ENCODE measurements around the gene KIF1C.

KIF1C gene

DNA sequence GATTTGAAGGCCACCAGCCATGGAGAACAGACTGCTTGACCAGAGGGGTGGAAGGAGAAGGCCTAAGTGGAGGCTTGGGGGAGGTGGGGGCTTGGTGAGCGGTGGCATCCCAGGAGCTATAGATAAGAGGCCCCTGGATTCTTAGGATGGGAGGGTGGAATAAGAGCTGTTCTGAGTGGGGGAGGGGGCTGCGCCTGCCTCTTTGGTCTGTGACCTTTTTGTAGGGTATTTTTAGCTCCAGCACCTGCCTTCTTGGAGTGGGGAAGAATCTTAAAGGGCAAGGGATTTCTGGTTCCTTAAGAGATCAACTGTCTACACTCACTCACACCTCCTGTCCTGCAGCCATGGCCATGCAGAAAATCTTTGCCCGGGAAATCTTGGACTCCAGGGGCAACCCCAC lies 46.3 kb upstream of the KIF1C start:
- Histone ChIP-seq H3K27ac (no peak overlapping the region), H3K4me3 (no peak overlapping the region)
- DNase-seq (ENCODE audit: low spot score) = no peak
- TF ChIP-seq, protein P1, sequence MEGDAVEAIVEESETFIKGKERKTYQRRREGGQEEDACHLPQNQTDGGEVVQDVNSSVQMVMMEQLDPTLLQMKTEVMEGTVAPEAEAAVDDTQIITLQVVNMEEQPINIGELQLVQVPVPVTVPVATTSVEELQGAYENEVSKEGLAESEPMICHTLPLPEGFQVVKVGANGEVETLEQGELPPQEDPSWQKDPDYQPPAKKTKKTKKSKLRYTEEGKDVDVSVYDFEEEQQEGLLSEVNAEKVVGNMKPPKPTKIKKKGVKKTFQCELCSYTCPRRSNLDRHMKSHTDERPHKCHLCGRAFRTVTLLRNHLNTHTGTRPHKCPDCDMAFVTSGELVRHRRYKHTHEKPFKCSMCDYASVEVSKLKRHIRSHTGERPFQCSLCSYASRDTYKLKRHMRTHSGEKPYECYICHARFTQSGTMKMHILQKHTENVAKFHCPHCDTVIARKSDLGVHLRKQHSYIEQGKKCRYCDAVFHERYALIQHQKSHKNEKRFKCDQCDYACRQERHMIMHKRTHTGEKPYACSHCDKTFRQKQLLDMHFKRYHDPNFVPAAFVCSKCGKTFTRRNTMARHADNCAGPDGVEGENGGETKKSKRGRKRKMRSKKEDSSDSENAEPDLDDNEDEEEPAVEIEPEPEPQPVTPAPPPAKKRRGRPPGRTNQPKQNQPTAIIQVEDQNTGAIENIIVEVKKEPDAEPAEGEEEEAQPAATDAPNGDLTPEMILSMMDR (IDR thresholded peaks at IDR 0.05) = no peak

DNA sequence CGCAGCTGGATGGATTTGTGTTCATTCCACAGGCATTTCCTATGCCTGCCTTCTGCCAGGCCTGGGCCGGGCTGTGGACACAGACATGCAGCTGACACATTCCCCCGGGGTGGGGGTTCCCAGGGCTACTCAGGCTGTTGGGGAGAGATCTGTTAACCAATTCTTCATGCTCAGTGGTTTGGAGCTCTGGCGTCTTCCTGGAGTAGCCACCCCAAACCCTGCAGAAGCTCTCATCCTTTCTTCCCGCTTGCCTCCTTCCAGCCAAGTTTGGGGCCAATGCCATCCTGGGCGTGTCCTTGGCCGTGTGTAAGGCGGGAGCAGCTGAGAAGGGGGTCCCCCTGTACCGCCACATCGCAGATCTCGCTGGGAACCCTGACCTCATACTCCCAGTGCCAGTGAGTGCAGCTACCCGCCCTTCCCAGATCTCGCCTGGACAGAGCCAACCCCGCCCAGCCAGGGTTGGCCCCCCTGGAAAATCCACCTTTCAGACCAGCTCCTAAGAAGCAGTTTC lies 44.2 kb upstream of the KIF1C start:
- H3K27ac ChIP-seq = peak overlapping the region; percentile 10 to 80

DNA sequence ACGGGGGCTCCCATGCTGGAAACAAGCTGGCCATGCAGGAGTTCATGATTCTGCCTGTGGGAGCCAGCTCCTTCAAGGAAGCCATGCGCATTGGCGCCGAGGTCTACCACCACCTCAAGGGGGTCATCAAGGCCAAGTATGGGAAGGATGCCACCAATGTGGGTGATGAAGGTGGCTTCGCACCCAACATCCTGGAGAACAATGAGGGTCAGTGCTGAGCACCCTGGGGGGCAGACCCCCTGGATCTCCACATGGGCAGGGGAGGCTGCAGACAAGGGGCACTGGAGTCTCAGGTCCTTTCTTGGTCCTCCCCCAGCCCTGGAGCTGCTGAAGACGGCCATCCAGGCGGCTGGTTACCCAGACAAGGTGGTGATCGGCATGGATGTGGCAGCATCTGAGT lies 42.7 kb upstream of the KIF1C start:
- TF ChIP-seq, protein P1 (IDR thresholded peaks at IDR 0.05) = no peak
- Histone ChIP-seq H3K27ac (no peak overlapping the region), H3K4me3 (no peak overlapping the region)
- no peak for DNase-seq (ENCODE audit: low spot score)

More for the DNA sequence above, 44.2 kb upstream of the KIF1C start:
- TF ChIP-seq, protein P1 (IDR thresholded peaks at IDR 0.05) = no peak
- H3K4me3 ChIP-seq = no peak overlapping the region
- DNase-seq (ENCODE audit: low spot score) = no peak

DNA sequence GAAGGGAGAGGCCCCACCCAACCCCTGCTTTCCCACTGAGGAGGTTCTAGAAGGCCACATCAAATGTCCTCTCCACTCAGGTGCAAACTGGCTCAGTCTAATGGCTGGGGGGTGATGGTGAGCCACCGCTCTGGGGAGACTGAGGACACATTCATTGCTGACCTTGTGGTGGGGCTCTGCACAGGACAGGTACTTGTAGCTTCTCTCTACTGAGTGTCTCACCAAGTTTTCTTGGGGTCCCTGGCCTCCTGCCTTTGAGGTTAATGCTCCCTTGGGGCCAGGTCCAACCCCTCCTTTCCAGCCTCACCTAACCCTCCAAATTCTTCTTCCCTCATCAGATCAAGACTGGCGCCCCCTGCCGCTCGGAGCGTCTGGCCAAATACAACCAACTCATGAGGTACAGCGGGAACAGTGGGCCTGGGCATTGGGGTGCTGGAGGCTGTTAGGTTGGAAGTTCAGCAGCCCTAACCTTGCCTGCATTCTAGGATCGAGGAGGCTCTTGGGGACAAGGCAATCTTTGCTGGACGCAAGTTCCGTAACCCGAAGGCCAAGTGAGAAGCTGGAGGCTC lies 41.2 kb upstream of the KIF1C start:
- no peak for DNase-seq (ENCODE audit: low spot score)
- Histone ChIP-seq H3K4me3 (no peak overlapping the region), H3K27ac (no peak overlapping the region)
- TF ChIP-seq, protein P1 (IDR thresholded peaks at IDR 0.05) = no peak

DNA sequence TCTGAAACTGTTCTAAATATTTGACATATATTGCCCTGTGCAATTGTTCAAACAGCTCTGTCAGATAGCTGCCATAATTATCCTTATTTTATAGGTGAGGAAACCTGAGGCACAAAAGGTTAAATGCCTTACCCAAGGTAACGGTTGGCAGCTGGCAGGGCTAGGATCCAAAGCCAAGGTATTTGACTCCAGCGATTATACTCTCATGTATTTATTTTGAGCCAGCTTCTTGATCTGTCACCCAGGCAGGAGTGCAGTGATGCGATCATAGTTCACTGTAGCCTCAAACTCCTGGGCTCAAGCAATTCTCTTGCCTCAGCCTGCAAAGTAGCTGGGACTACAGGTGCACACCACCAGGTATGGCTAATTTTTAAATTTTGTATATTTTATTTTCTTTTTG lies 39.6 kb upstream of the KIF1C start:
- Histone ChIP-seq H3K27ac (no peak overlapping the region), H3K4me3 (no peak overlapping the region)
- no peak for DNase-seq (ENCODE audit: low spot score)
- TF ChIP-seq, protein P1 (IDR thresholded peaks at IDR 0.05) = no peak

DNA sequence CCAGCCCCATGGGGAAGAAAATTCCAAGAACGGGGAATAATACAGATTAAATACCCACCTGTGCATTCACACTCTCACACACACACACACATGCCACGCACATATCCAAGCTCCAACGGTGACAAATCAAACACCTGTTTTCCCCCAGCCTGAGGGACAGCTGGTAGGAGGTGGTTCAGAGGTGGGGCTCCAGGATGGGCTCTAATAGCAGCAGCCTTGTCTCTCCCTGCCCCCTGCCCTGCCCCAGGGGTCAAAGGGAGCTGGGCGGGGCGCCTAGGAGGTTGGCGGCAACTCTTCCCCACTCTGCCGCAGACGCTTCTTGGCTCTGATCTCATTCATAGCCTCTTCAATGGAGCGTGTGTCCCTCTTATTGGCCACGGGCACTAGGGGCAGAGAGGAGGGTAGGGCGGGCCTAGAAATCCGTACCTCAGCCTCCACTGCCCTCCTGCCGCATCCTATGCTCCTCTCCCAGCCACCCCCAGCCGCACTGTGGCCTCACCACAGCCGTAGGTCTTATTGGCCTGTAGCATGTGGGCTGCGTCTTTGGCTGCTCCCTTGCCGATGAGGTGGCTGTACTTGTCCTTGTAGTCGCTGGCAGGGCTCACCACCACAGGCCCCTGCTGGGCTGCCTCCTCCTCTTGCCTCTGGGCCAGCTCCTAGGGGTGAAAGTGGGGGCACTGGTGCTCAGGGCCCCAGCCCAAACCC lies 38.3 kb upstream of the KIF1C start:
- TF ChIP-seq, protein P1 (IDR thresholded peaks at IDR 0.05) = no peak
- no peak overlapping the region for H3K27ac ChIP-seq
- DNase-seq (ENCODE audit: low spot score) = no peak
- no peak overlapping the region for H3K4me3 ChIP-seq
